IPS-15b (cell line): ENCODE results near the gene MINAR2.
A peak's percentile ranks its signal among the peaks of the same experiment; 100 is the strongest.

Experiments used
- H3K27me3 ChIP-seq: one replicate; pipeline ENCODE4 v1.6.1; 2013; ENCODE audit warnings: low read length; ENCODE audit not compliant: control insufficient read depth, insufficient read depth
- H3K36me3 ChIP-seq: one replicate; pipeline ENCODE4 v1.6.1; 2013; ENCODE audit warnings: low read length; ENCODE audit not compliant: control insufficient read depth, insufficient read depth
- H3K4me1 ChIP-seq: one replicate; pipeline ENCODE4 v1.6.1; 2013; ENCODE audit warnings: mild to moderate bottlenecking, low read length; ENCODE audit not compliant: control insufficient read depth, insufficient read depth
- H3K4me3 ChIP-seq: one replicate; pipeline ENCODE4 v1.5.1; 2013; ENCODE audit warnings: low read depth, low read length
- H3K9ac ChIP-seq: one replicate; pipeline ENCODE4 v1.6.1; 2013; ENCODE audit warnings: low read depth, mild to moderate bottlenecking, low read length
- H3K9me3 ChIP-seq: one replicate; pipeline ENCODE4 v1.6.1; 2013; ENCODE audit warnings: mild to moderate bottlenecking, low read length; ENCODE audit not compliant: control insufficient read depth, insufficient read depth

Gene MINAR2, protein sequence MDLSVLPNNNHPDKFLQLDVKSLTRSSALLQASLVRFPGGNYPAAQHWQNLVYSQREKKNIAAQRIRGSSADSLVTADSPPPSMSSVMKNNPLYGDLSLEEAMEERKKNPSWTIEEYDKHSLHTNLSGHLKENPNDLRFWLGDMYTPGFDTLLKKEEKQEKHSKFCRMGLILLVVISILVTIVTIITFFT

DNA sequence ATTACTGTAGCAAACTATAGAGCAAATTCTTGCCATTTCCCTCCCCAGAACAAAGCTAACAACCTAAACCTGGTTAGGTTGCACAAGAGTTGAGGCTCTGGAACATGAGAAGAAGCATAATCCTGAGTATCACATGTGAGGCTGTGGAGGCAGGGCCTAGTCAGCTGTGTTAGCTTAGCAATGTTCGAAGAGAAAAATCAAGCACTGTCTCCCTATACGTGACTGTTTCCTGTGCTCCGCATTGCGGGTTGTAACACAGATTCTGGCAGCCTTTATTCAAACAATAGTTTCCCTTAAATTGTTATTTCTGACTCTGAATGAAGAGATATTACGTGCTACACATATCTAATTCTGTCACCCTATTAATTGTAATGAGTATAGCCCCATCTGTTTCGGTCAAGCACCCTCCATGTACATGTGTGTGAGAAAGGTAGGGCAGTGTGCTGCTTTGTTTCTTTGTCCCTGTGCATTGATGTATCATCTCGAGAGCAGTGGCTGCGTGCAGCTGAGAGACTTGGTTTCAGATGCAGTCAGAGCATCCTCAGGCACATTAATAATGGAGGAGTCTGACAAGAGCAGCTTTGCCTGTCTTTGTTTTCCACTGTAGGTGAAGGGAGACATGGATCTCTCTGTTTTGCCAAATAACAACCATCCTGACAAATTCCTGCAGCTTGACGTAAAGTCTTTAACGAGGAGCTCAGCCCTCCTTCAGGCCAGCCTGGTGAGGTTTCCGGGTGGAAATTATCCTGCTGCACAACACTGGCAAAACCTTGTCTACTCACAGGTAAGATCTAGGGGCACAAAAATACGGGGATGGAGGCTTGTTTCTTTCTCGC, at the start of gene MINAR2:
Gene MINAR2 (plus strand): TSS at position 523 of the 836 bp plus-strand sequence. CDS start 97 bp downstream, at position 620.
- Histone ChIP-seq H3K9ac (no peak within 1 kb of the TSS), H3K9me3 (no peaks in the 10 kb centered on the region), H3K27me3 (no peaks in the 10 kb centered on the region)

GRCh38 chr5:129698661-129699060, 49.2 kb upstream of the MINAR2 start:
- H3K9me3 ChIP-seq, result no peaks in the 10 kb centered on the region
- H3K36me3 ChIP-seq, result no peaks in the 10 kb centered on the region
- no peaks in the 10 kb centered on the region for H3K27me3 ChIP-seq
- no peak overlapping the region for H3K4me3 ChIP-seq
- H3K9ac ChIP-seq, result no peak overlapping the region
- H3K4me1 ChIP-seq, result no peaks in the 10 kb centered on the region

More for the DNA sequence above, at the start of gene MINAR2:
- Histone ChIP-seq H3K36me3 (no peaks in the 10 kb centered on the region), H3K4me1 (no peaks in the 10 kb centered on the region), H3K4me3 (no peak within 1 kb of the TSS)

DNA sequence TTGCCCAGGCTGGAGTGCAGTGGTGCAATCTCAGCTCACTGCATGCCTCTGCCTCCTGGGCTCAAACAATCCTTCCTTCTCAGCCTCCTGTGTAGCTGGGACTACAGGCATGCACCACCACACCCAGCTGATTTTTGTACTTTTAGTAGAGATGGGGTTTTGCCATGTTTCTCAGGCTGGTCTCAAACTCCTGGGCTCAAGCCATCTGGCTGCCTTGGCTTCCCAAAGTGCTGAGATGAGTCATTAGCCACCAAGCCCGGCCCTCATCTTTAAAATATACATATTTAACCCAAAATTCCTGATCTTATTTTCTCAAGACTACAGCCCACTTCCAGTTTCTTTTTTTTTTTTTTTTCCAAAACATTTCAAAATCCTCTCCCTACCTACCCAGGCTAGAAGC, 31.7 kb upstream of the MINAR2 start:
- Histone ChIP-seq H3K27me3 (no peaks in the 10 kb centered on the region), H3K4me1 (no peaks in the 10 kb centered on the region), H3K36me3 (no peaks in the 10 kb centered on the region), H3K4me3 (no peak overlapping the region), H3K9ac (no peak overlapping the region), H3K9me3 (no peaks in the 10 kb centered on the region)

GRCh38 chr5:129716651-129717050, 31.2 kb upstream of the MINAR2 start:
- no peaks in the 10 kb centered on the region for H3K27me3 ChIP-seq
- H3K4me1 ChIP-seq, result no peaks in the 10 kb centered on the region
- no peaks in the 10 kb centered on the region for H3K9me3 ChIP-seq
- H3K4me3 ChIP-seq, result no peak overlapping the region
- no peak overlapping the region for H3K9ac ChIP-seq
- no peaks in the 10 kb centered on the region for H3K36me3 ChIP-seq

DNA sequence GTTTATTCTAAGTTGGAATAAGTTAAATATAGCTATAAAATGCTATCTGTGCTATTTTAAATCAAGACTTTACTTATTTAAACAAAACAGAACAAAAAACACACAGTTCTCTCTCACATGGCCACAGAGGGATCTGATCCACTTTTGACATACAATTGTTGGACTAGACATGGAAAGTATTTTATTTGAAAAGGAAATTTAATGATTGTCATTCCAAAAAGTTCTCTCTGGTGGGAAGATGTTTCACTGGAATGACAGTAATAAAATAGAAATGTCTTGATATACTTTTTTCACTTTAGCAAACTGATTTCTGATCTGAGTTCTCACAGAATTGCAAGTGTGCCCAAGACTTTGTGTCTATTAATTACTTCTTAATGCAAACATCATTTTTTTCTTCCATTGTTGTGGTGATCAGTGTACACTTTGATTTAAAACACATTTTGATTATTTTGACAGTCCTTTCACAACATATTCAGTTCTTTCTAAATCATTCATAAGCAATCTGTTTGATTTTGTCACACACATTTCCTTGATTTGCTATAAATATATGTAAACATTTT, 30.1 kb upstream of the MINAR2 start:
- Histone ChIP-seq H3K4me1 (peaks cover under 1% of the 10 kb centered on the region), H3K36me3 (no peaks in the 10 kb centered on the region), H3K9me3 (no peaks in the 10 kb centered on the region), H3K9ac (no peak overlapping the region), H3K4me3 (no peak overlapping the region), H3K27me3 (no peaks in the 10 kb centered on the region)

- Histone ChIP-seq H3K4me3 (no peak overlapping the region), H3K36me3 (no peaks in the 10 kb centered on the region), H3K4me1 (peaks cover 5% of the 10 kb centered on the region), H3K9ac (no peak overlapping the region), H3K27me3 (no peaks in the 10 kb centered on the region), H3K9me3 (no peaks in the 10 kb centered on the region)
Observed at GRCh38 chr5:129718471-129719090, 29.3 kb upstream of the MINAR2 start.

DNA sequence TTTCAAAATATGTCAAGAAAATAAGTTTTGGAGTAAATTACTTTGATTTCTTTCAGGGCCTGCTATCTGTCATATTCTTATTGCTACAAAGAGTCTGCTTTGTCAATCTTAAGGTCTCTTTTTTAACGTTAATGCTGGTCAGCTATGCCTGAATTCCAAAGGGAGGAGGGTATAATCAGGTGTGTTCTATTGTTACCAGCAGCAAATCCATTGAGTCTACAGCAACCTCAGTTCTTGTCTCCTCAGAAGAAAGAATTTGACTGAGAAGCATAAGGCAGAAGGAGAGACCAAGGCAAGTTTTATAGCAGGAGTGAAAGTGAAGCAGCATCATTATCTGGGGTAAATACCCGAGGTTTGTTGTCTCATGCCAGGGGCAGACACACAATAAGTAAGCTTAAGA, 23.7 kb upstream of the MINAR2 start:
- Histone ChIP-seq H3K36me3 (no peaks in the 10 kb centered on the region), H3K9ac (no peak overlapping the region), H3K4me1 (peaks cover 26% of the 10 kb centered on the region), H3K27me3 (no peaks in the 10 kb centered on the region), H3K9me3 (no peaks in the 10 kb centered on the region), H3K4me3 (peak overlapping the region; percentile 11)

GRCh38 chr5:129724647-129725046, 23.2 kb upstream of the MINAR2 start:
- Histone ChIP-seq H3K9me3 (no peaks in the 10 kb centered on the region), H3K4me3 (peak overlapping the region; percentile 11), H3K27me3 (no peaks in the 10 kb centered on the region), H3K9ac (no peak overlapping the region), H3K4me1 (peaks cover 26% of the 10 kb centered on the region), H3K36me3 (no peaks in the 10 kb centered on the region)

DNA sequence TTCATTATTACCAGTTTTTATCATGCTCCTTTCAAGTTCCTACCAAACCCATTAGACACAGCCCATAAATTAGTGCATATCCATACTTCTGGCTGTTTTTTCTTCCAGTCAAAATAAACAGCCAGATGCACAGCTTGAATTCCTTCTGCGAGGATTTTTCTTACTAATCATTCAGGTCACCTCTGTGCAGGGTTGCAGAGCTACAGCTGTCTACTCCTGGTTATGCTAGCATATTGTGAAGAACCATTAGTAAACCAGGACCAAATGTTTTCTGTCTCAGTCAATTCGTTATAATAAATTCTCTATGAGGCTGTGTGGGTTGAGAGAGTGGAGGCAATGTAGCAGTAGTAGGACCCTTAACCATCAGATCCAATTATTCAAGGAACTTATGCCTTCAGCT, 8.1 kb upstream of the MINAR2 start:
- Histone ChIP-seq H3K9ac (no peak overlapping the region), H3K27me3 (no peaks in the 10 kb centered on the region), H3K36me3 (no peaks in the 10 kb centered on the region), H3K4me3 (no peak overlapping the region), H3K4me1 (no peaks in the 10 kb centered on the region), H3K9me3 (no peaks in the 10 kb centered on the region)

GRCh38 chr5:129743541-129744187, 4.2 kb upstream of the MINAR2 start:
- Histone ChIP-seq H3K36me3 (no peaks in the 10 kb centered on the region), H3K9ac (no peak overlapping the region), H3K27me3 (no peaks in the 10 kb centered on the region), H3K4me3 (no peak overlapping the region), H3K9me3 (no peaks in the 10 kb centered on the region), H3K4me1 (no peaks in the 10 kb centered on the region)

DNA sequence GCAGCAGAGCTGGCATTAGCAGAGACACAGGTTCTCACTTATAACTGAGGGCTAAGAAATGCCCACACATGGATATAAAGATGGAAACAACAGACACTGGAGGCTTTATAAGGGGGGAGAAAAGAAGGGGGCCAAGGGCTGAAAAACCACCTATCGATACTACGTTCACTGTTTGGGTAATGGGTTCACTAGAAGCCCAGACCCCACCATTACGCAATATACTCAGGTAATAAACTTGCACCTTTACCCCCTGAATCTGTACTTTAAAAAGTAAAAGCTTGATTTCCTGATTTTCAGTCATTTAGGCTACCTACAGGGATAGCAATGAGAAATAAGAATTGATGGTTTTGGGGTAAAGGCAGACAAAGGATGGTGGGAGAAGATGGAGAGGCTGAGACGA, 1.9 kb upstream of the MINAR2 start:
- no peaks in the 10 kb centered on the region for H3K36me3 ChIP-seq
- no peaks in the 10 kb centered on the region for H3K4me1 ChIP-seq
- no peaks in the 10 kb centered on the region for H3K9me3 ChIP-seq
- no peaks in the 10 kb centered on the region for H3K27me3 ChIP-seq
- no peak overlapping the region for H3K9ac ChIP-seq
- no peak overlapping the region for H3K4me3 ChIP-seq
